ENCODE results near the gene IGFALS. TPM values are rescaled to one million over a fixed set of nuclear protein-coding genes. Genes with fewer than 3 reads are reported as not detected.

Gene IGFALS
- total RNA-seq, 3 donors from 2014 or later (not counting 1 experiment from before 2014, with no cell fraction given): 0.47 to 1.1 (median 0.70) TPM

DNA sequence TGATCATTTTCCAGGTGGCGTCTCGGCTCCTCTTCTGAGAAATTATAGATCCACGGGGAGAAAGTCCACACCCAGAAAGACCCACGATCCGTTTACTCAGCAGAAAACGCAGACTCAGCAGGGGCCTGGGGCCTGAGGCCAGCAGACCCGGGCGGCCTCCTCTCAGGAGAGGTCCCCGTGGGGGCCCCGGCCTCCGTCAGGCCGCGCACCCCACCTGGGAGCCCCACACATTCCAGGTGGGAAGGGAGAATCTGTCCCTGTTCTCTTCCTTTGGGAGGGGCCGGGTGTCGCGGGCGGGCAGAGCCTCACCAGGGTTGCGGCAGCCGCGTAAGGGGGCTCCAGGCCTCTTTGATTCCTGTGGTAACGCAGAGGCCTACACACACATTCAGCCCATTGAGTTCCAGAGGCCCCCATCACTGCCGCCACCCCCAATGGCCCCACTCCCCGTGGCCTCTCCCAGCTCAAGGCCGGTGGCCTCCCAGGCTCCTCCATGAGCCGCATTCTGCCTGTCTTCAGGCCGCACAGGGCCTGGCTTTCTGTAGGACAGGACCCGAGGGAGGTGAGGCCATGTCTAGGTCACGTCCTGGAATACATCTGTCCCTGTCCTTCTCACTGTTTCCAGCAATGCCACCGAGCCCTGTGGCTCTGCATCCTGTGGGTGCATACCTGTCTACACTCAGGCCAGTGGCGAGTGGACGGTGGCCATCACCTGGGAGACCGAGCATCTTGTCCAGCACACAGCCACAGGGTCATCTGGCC, 1.6 kb upstream of the IGFALS start:
- DNase-seq: no peak
- no peaks in the 10 kb centered on the region for H3K27me3 Mint-ChIP-seq (ENCODE audit: low read depth in 2 of 2)
- H3K27ac Mint-ChIP-seq: no peak overlapping the region
- no peaks in the 10 kb centered on the region for H3K9me3 Mint-ChIP-seq
- no peak for ATAC-seq
- no peak overlapping the region for H3K4me3 Mint-ChIP-seq
- H3K36me3 ChIP-seq (ENCODE audit: control insufficient read depth, insufficient read depth, low read length): no peaks in the 10 kb centered on the region
- H3K4me1 Mint-ChIP-seq: no peaks in the 10 kb centered on the region
- WGBS (ENCODE audit: insufficient coverage): 93% methylated on average over 32 of the region's 32 CpGs
- peaks cover 4% of the 10 kb centered on the region for H3K9me3 ChIP-seq (ENCODE audit: control insufficient read depth, insufficient read depth, low read length)
- TF ChIP-seq, protein P1, sequence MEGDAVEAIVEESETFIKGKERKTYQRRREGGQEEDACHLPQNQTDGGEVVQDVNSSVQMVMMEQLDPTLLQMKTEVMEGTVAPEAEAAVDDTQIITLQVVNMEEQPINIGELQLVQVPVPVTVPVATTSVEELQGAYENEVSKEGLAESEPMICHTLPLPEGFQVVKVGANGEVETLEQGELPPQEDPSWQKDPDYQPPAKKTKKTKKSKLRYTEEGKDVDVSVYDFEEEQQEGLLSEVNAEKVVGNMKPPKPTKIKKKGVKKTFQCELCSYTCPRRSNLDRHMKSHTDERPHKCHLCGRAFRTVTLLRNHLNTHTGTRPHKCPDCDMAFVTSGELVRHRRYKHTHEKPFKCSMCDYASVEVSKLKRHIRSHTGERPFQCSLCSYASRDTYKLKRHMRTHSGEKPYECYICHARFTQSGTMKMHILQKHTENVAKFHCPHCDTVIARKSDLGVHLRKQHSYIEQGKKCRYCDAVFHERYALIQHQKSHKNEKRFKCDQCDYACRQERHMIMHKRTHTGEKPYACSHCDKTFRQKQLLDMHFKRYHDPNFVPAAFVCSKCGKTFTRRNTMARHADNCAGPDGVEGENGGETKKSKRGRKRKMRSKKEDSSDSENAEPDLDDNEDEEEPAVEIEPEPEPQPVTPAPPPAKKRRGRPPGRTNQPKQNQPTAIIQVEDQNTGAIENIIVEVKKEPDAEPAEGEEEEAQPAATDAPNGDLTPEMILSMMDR (IDR thresholded peaks at IDR 0.05): no peak
- no peak overlapping the region for H3K4me3 ChIP-seq (ENCODE audit: low read length)
- intact Hi-C loops (cut with micrococcal nuclease): no loop called here
- no peak overlapping the region for H3K27ac ChIP-seq (ENCODE audit: low read length)
- H3K27me3 ChIP-seq (ENCODE audit: control insufficient read depth, insufficient read depth, low read length): no peaks in the 10 kb centered on the region
- no peaks in the 10 kb centered on the region for H3K36me3 Mint-ChIP-seq
- H3K4me1 ChIP-seq (ENCODE audit: control insufficient read depth, insufficient read depth, low read length): no peaks in the 10 kb centered on the region

DNA sequence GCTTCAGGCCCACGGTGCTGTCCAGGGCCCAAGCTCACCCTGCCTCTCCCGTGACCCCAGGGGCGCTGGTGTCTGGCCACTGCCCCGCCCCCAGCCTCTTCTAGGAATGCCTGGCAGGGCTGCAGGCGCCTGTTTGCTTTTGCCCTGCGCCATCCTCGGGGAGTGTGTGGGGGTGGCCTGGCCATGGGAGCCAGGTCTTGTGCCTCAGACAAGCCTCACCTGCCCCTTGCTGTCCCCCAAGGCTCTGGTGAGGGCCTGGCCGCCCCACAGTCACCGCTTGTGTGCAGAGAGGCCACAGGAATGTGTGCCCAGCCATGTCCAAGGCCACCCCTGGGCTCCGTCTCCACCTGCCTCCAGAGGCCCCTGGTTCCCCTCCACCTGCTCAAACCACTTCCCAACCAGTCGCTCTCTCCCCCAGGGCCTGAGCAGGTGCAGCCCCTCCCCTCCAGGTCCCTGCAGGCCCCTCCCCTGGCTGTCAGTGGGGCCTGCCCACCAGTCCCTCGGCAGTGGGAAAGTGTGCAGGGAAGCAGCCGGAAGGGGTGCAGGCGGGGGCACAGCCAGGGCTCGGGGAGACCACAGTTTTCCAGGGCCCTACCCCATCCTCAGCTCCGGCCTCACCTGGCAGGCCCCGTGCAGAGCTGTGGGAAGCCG, 841 bp upstream of the IGFALS start:
- Mint-ChIP-seq H3K9me3 (no peaks in the 10 kb centered on the region), H3K4me3 (no peak overlapping the region)
- WGBS (ENCODE audit: insufficient coverage): 85% methylated on average over 18 of the region's 18 CpGs

DNA sequence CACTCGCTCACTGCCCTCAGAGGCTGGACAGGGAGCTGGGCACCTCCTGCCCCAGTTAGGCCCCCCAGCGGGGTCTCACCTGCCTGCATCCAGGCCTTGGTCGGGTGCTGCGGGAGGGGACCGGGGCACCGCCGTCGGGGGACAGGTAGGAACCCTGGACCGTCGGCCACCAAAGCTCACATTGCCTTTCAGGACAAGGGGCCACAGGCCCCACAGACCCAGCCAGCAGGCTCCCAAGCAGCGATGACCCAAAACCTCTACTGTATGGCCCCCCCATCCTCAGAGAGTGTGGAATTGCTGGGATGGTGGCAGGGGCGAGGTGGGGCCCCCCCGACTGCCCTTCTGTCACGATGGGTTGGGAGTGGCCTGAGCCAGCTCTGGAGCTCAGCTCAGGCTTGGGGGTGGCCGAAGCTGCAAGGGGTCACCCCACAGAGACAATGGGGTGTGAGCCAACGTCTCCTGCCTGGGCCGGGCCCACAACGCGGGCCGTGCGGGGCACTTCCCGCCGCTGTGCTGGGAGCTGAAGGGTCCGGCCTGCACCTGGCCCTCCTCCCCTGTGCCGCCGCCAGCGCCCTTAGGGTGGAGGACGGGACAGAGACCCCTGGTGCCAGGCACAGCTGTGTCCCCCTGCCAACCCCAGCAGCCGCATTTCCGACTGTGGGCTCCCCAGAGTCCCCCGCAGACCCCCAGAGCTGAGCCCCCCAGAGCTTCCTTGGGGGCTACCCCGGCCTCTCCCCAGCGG, 498 bp downstream of the IGFALS start:
- Histone ChIP-seq H3K9me3 (ENCODE audit: control insufficient read depth, insufficient read depth, low read length) (peaks cover 3% of the 10 kb centered on the region), H3K4me1 (ENCODE audit: control insufficient read depth, insufficient read depth, low read length) (no peaks in the 10 kb centered on the region), H3K27ac (ENCODE audit: low read length) (no peak overlapping the region), H3K27me3 (ENCODE audit: control insufficient read depth, insufficient read depth, low read length) (no peaks in the 10 kb centered on the region), H3K36me3 (ENCODE audit: control insufficient read depth, insufficient read depth, low read length) (peaks cover 10% of the 10 kb centered on the region), H3K4me3 (ENCODE audit: low read length) (no peak overlapping the region)
- H3K4me3 Mint-ChIP-seq: no peak overlapping the region
- no peak for DNase-seq
- H3K27me3 Mint-ChIP-seq (ENCODE audit: low read depth in 2 of 2): no peaks in the 10 kb centered on the region
- H3K36me3 Mint-ChIP-seq: no peaks in the 10 kb centered on the region
- 96% methylated on average over 32 of the region's 33 CpGs for WGBS (ENCODE audit: insufficient coverage)
- H3K4me1 Mint-ChIP-seq: peaks cover 6% of the 10 kb centered on the region in 2 donors
- H3K27ac Mint-ChIP-seq: no peak overlapping the region
- no peak for ATAC-seq
- TF ChIP-seq, protein P1 (IDR thresholded peaks at IDR 0.05): no peak
- H3K9me3 Mint-ChIP-seq: no peaks in the 10 kb centered on the region
- intact Hi-C loops (cut with micrococcal nuclease): no loop called here

More for the DNA sequence above, 841 bp upstream of the IGFALS start:
- Histone ChIP-seq H3K4me3 (ENCODE audit: low read length) (no peak overlapping the region), H3K36me3 (ENCODE audit: control insufficient read depth, insufficient read depth, low read length) (peaks cover 1% of the 10 kb centered on the region), H3K4me1 (ENCODE audit: control insufficient read depth, insufficient read depth, low read length) (no peaks in the 10 kb centered on the region), H3K27me3 (ENCODE audit: control insufficient read depth, insufficient read depth, low read length) (no peaks in the 10 kb centered on the region), H3K9me3 (ENCODE audit: control insufficient read depth, insufficient read depth, low read length) (peaks cover 4% of the 10 kb centered on the region), H3K27ac (ENCODE audit: low read length) (no peak overlapping the region)
- Mint-ChIP-seq H3K4me1 (no peaks in the 10 kb centered on the region), H3K27ac (no peak overlapping the region), H3K36me3 (no peaks in the 10 kb centered on the region), H3K27me3 (ENCODE audit: low read depth in 2 of 2) (no peaks in the 10 kb centered on the region)
- DNase-seq (no peak), ATAC-seq (no peak)
- intact Hi-C loops (cut with micrococcal nuclease): no loop called here
- TF ChIP-seq, protein P1 (IDR thresholded peaks at IDR 0.05): no peak
